ENCODE data around the gene BAZ1A. TPM values are rescaled to one million over a fixed set of nuclear protein-coding genes. Genes with fewer than 3 reads are reported as not detected.

The BAZ1A gene
- total RNA-seq, 1 experiment from 2014 or later: 17.8 TPM

DNA sequence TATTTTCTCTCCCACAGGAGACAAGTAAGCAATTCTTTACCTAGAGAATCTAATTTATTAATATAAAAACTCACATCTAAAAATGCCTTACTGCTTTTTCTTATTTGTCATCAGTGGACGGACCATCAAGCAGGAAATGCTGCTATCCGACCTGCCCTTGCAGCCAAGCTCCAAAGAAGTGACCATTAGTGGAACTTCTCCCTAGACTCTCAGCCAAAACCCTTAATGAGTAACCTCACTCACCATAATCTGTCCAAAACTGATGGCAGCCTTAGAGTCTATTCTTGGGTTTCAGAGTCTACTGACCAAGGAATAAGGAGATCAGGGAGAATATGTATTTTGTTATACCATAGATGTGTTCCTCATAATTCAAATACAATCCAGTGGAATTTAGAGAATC, 99.8 kb downstream of the BAZ1A start:
- no peaks in the 10 kb centered on the region for H3K4me1 ChIP-seq (ENCODE audit: insufficient read depth, low read length)
- TF ChIP-seq, protein P1, sequence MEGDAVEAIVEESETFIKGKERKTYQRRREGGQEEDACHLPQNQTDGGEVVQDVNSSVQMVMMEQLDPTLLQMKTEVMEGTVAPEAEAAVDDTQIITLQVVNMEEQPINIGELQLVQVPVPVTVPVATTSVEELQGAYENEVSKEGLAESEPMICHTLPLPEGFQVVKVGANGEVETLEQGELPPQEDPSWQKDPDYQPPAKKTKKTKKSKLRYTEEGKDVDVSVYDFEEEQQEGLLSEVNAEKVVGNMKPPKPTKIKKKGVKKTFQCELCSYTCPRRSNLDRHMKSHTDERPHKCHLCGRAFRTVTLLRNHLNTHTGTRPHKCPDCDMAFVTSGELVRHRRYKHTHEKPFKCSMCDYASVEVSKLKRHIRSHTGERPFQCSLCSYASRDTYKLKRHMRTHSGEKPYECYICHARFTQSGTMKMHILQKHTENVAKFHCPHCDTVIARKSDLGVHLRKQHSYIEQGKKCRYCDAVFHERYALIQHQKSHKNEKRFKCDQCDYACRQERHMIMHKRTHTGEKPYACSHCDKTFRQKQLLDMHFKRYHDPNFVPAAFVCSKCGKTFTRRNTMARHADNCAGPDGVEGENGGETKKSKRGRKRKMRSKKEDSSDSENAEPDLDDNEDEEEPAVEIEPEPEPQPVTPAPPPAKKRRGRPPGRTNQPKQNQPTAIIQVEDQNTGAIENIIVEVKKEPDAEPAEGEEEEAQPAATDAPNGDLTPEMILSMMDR (conservative IDR thresholded peaks at IDR 0.05): no peak
- no peaks in the 10 kb centered on the region for H3K27me3 Mint-ChIP-seq (ENCODE audit: low read depth)
- no peak overlapping the region for H4K91ac ChIP-seq (ENCODE audit: insufficient read length, low read depth, low read length)
- H4K20me1 ChIP-seq (ENCODE audit: control insufficient read depth, insufficient read depth, insufficient read length): no peaks in the 10 kb centered on the region
- H3K4me1 Mint-ChIP-seq: no peaks in the 10 kb centered on the region
- peaks cover 3 to 33% (median 4%) of the 10 kb centered on the region in 3 experiments; a peak in 5 of 7 replicates for H3K36me3 Mint-ChIP-seq (ENCODE audit: insufficient read depth in 1 of 3, low read depth in 3 of 3)
- H3K56ac ChIP-seq (ENCODE audit: insufficient read length, low read depth, low read length): no peak overlapping the region
- H3K14ac ChIP-seq (ENCODE audit: insufficient read depth, low read length): no peak overlapping the region
- no peak overlapping the region for H3K9ac ChIP-seq (ENCODE audit: extremely low read depth, insufficient read length, low read length)
- H3K79me2 ChIP-seq (ENCODE audit: insufficient read depth, low read length): no peaks in the 10 kb centered on the region
- no peaks in the 10 kb centered on the region for H3K9me3 ChIP-seq (ENCODE audit: control insufficient read depth, low read depth, low read length)
- no peak for DNase-seq
- H3K23me2 ChIP-seq (ENCODE audit: insufficient read length, low read depth, low read length, poor library complexity, severe bottlenecking): no peaks in the 10 kb centered on the region
- H4K5ac ChIP-seq (ENCODE audit: insufficient read length, low read depth, low read length): no peak overlapping the region
- no peak overlapping the region for H2BK120ac ChIP-seq (ENCODE audit: low read depth, low read length, poor library complexity, severe bottlenecking)
- no peak overlapping the region for H2BK12ac ChIP-seq (ENCODE audit: insufficient read length, low read depth, low read length)
- no peak overlapping the region for H3K4ac ChIP-seq (ENCODE audit: low read depth, low read length)
- H2AFZ ChIP-seq (ENCODE audit: low read length): no peak overlapping the region
- H2BK5ac ChIP-seq (ENCODE audit: insufficient read length, low read length): no peak overlapping the region
- no peak overlapping the region for H3K23ac ChIP-seq (ENCODE audit: insufficient read length, low read depth, low read length)
- H3K18ac ChIP-seq (ENCODE audit: insufficient read length, low read depth, low read length): no peak overlapping the region
- H2BK15ac ChIP-seq (ENCODE audit: low read depth, low read length): no peak overlapping the region
- H3K4me3 Mint-ChIP-seq: no peak overlapping the region
- no peak overlapping the region for H4K8ac ChIP-seq (replicated peaks; ENCODE audit: insufficient read length, low read depth, low read length)
- H3K27ac Mint-ChIP-seq: no peak overlapping the region
- H3K9me3 Mint-ChIP-seq: no peaks in the 10 kb centered on the region
- no CpG with 5 or more reads among the region's 2 CpGs for WGBS (ENCODE audit: extremely low coverage, insufficient read length, low lambda C conversion rate)
- H3T11ph ChIP-seq (ENCODE audit: low read length): no peak overlapping the region
- no peaks in the 10 kb centered on the region for H3K79me1 ChIP-seq (ENCODE audit: insufficient read depth, low read depth, low read length, poor library complexity, severe bottlenecking)
- H2BK20ac ChIP-seq (ENCODE audit: low read depth, low read length, poor library complexity, severe bottlenecking): no peak overlapping the region
- no peak overlapping the region for H2AK5ac ChIP-seq (ENCODE audit: insufficient read length, low read length)
- no peak overlapping the region for H3K4me2 ChIP-seq (ENCODE audit: insufficient read depth, insufficient read length, low read length)
- H3K27me3 ChIP-seq (ENCODE audit: insufficient read depth, low read length): no peaks in the 10 kb centered on the region
- H3K27ac ChIP-seq (ENCODE audit: insufficient read length, low read depth, low read length): no peak overlapping the region
